ENCODE results near the gene SLC17A7. TPM values are rescaled to one million over a fixed set of nuclear protein-coding genes. Genes with fewer than 3 reads are reported as not detected.

SLC17A7 gene
- total and polyA plus RNA-seq, 2 of the 4 experiments (the other 2 are of a cell fraction): 0.03 TPM; not detected in 1

GRCh38 chr19:49415810-49416200, 25.5 kb downstream of the SLC17A7 start:
- Histone ChIP-seq H2BK15ac (ENCODE audit: low read depth, low read length) (no peak overlapping the region), H3K9me3 (ENCODE audit: control insufficient read depth, insufficient read depth, low read length) (no peaks in the 10 kb centered on the region), H3K18ac (ENCODE audit: low read depth, low read length) (no peak overlapping the region), H3K14ac (replicated peaks; ENCODE audit: low read depth, low read length) (no peak overlapping the region), H2BK120ac (ENCODE audit: low read depth, low read length) (no peak overlapping the region), H3K9me1 (ENCODE audit: insufficient read depth, low read length) (no peaks in the 10 kb centered on the region), H3K4me1 (ENCODE audit: control insufficient read depth, insufficient read depth, low read length) (no peaks in the 10 kb centered on the region), H2BK20ac (ENCODE audit: low read depth, low read length) (no peak overlapping the region), H2AFZ (replicated peaks; ENCODE audit: low read length, poor library complexity) (no peak overlapping the region), H2BK5ac (ENCODE audit: low read depth, low read length, poor library complexity, severe bottlenecking) (no peak overlapping the region), H3K27ac (ENCODE audit: insufficient read depth, low read length) (no peak overlapping the region), H4K5ac (ENCODE audit: low read depth, low read length) (no peak overlapping the region), H3K4me3 (ENCODE audit: insufficient read depth, low read depth, low read length) (no peak overlapping the region), H2AK5ac (ENCODE audit: low read depth, low read length) (no peak overlapping the region), H2AK9ac (replicated peaks; ENCODE audit: low read depth, low read length, poor library complexity) (no peak overlapping the region), H4K20me1 (ENCODE audit: insufficient read depth, low read length) (no peaks in the 10 kb centered on the region), H3K4me2 (ENCODE audit: low read depth, low read length) (no peak overlapping the region), H3K9ac (ENCODE audit: low read depth, low read length) (no peak overlapping the region), H3K4ac (ENCODE audit: low read depth, low read length) (no peak overlapping the region), H3K27me3 (ENCODE audit: control insufficient read depth, insufficient read depth, low read length) (peaks cover 74% of the 10 kb centered on the region), H4K91ac (ENCODE audit: insufficient read depth, low read depth, low read length) (no peak overlapping the region), H3K36me3 (ENCODE audit: control insufficient read depth, insufficient read depth, low read length) (no peaks in the 10 kb centered on the region), H3K23ac (ENCODE audit: low read depth, low read length) (no peak overlapping the region), H4K8ac (ENCODE audit: low read depth in 2 of 2, low read length in 2 of 2) (no peak overlapping the region), H3K56ac (ENCODE audit: extremely low read depth, insufficient read depth, low read length) (no peak overlapping the region), H3K79me1 (ENCODE audit: low read depth in 1 of 2, low read length in 2 of 2) (no peaks in the 10 kb centered on the region)
- TF ChIP-seq CEBPB (IDR thresholded peaks at IDR 0.05; ENCODE audit: low read depth, low read length): no peak
- TF ChIP-seq, protein P1, sequence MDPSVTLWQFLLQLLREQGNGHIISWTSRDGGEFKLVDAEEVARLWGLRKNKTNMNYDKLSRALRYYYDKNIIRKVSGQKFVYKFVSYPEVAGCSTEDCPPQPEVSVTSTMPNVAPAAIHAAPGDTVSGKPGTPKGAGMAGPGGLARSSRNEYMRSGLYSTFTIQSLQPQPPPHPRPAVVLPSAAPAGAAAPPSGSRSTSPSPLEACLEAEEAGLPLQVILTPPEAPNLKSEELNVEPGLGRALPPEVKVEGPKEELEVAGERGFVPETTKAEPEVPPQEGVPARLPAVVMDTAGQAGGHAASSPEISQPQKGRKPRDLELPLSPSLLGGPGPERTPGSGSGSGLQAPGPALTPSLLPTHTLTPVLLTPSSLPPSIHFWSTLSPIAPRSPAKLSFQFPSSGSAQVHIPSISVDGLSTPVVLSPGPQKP (IDR thresholded peaks at IDR 0.05; ENCODE audit: borderline replicate concordance, low read depth, low read length): no peak
- no peak for TF ChIP-seq BHLHE40 (IDR thresholded peaks at IDR 0.05; ENCODE audit: low read depth, low read length)
- TF ChIP-seq CTCF (conservative IDR thresholded peaks at IDR 0.05; ENCODE audit: low read depth, low read length): no peak
- TF ChIP-seq RCOR1 (IDR thresholded peaks at IDR 0.05; ENCODE audit: insufficient replicate concordance, low read length): no peak
- no peak for TF ChIP-seq CHD1 (IDR thresholded peaks at IDR 0.05; ENCODE audit: low read depth, low read length)
- no peak for TF ChIP-seq SMC3 (IDR thresholded peaks at IDR 0.05; ENCODE audit: low read depth, low read length)
- no peak for TF ChIP-seq NFE2L2 (IDR thresholded peaks at IDR 0.05; ENCODE audit: low read depth, low read length)
- no peak for TF ChIP-seq POLR2A (IDR thresholded peaks at IDR 0.05; ENCODE audit: low read depth, low read length)
- no peak for TF ChIP-seq MAZ (IDR thresholded peaks at IDR 0.05; ENCODE audit: borderline replicate concordance, low read depth, low read length)
- TF ChIP-seq RAD21 (IDR thresholded peaks at IDR 0.05; ENCODE audit: low read length): no peak
- TF ChIP-seq FOS (IDR thresholded peaks at IDR 0.05; ENCODE audit: low read depth, low read length): no peak
- TF ChIP-seq, protein P2, sequence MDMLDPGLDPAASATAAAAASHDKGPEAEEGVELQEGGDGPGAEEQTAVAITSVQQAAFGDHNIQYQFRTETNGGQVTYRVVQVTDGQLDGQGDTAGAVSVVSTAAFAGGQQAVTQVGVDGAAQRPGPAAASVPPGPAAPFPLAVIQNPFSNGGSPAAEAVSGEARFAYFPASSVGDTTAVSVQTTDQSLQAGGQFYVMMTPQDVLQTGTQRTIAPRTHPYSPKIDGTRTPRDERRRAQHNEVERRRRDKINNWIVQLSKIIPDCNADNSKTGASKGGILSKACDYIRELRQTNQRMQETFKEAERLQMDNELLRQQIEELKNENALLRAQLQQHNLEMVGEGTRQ (IDR thresholded peaks at IDR 0.05; ENCODE audit: low read depth, low read length): no peak
- TF ChIP-seq MAFK (IDR thresholded peaks at IDR 0.05; ENCODE audit: low read depth, low read length): no peak
- TF ChIP-seq RFX5 (IDR thresholded peaks at IDR 0.05; ENCODE audit: low read depth, low read length): no peak
- no peak for TF ChIP-seq MXI1 (IDR thresholded peaks at IDR 0.05; ENCODE audit: borderline replicate concordance, low read depth, low read length)
- no TSS peak for BruUV-seq (replicated peaks)
- POLR2A ChIA-PET (ENCODE audit: unreplicated experiment): no interaction called here
- CTCF ChIA-PET: no interaction called here
- dilution Hi-C loops (cut with HindIII; ENCODE audit: low sequenced_read_pairs, unreplicated experiment) (no loop called here), in situ Hi-C loops (cut with MboI; ENCODE audit: low sequenced_read_pairs) (no loop called here), intact Hi-C loops (cut with micrococcal nuclease) (no loop called here)
- no peak for ATAC-seq (ENCODE audit: low read depth)
- no peak for DNase-seq
- WGBS, 2 experiments (ENCODE audit: extremely low coverage in 2 of 2, insufficient read length in 1 of 2): no CpG with 5 or more reads among the region's 2 CpGs

Data from IMR-90 (cell line).